NCI-H748 treated with DMSO at 0.1 percent for 48 hours (cell line): ENCODE results near the gene NBAS.
"Not testable (repeated sequence)": the region's sequence is repeated elsewhere in the genome, so short reads cannot be mapped to it uniquely, and the experiment has no call there.

Source experiments
- DNase-seq: peaks from one replicate; lab custom pipeline; 2025; lab: John Stamatoyannopoulos, UW

NBAS gene

GRCh38 chr2:15460112-15460620 is 101.0 kb downstream of the NBAS start:
- DNase-seq, result no peak

- no peak for DNase-seq
Measured at GRCh38 chr2:15458277-15458676, 102.9 kb downstream of the NBAS start.

GRCh38 chr2:15457868-15458267 is 103.3 kb downstream of the NBAS start:
- DNase-seq, result no peak

- no peak for DNase-seq
Measured at GRCh38 chr2:15456352-15456751, 104.8 kb downstream of the NBAS start.

GRCh38 chr2:15450808-15451207 is 110.3 kb downstream of the NBAS start:
- DNase-seq, result no peak

DNA sequence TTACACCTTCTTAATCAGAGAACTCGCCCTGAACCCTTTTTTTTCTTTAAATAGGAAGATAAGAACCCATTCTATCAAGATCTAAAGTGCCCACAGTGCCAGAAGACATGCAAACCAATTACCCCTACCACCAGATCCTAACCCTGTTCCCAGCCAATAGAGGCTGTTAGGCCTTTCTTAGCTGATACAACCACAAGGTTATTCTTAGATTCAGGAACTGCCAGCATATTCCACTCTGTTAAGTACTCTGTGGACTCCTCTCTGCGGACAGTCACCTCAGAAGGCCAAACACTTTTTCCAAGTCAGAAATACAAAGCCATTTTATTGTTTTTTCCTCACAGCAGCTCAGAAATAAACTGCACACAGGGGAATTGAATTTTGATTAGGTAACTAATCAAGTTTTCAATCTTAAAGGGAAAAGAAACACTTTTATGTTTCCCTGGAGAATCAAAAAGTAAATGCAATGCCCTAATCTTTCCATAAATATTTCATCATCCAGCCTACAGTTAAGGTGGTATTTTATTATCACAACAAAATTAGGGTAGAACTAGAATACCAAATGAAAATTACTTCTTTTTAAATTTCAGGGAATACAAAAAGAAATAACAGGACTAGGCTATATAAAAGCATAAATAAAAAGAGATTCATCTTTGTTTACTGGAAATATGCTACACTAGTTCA is 111.4 kb downstream of the NBAS start:
- no peak for DNase-seq

DNA sequence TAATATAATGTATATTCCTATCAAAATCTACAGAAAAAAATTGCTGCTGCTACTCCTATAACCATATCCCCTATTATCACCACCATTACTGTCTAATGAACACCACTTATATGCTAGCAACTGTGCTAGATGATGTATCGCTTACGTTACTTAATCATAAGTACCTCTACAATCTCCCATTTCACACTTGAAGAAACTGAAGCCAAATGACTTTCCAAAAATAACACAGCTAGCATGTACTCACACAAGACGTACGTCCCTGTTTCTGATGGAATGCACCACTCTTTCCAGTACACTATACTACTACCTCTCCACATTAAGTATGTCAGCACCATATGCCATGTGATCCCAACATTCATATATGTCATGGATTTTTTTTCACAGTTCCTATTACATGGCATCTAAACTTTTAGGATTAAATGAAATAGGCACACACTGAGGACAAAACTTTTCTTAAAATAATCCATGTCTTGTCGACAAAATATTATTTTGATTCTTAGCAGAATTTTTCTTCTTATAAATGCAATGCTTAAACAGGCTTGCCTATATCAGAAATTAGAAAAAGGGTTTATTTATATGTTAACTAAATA is 112.8 kb downstream of the NBAS start:
- no peak for DNase-seq

DNA sequence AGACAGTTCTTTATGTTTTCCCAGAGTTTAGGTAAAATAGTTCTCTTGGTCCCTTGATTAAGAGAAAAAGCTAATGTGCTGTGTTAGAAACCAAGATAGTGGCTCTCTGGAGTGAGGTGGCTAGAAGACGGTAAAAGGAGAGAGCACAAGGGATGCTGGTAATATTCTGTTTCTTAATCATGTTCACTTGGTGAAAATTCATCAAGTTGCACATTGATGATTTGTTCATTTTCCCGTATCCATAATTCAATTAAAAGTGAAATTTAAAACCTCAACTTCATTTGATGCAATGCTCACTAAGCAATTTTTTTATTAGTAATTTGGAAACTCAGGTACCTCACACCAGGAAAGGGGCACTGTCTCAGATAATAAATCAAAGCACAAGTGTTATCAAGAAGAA is 113.8 kb downstream of the NBAS start:
- no peak for DNase-seq

- no peak for DNase-seq
Measured at GRCh38 chr2:15446961-15447360, 114.2 kb downstream of the NBAS start.

- no peak for DNase-seq
Measured at GRCh38 chr2:15445891-15446562, 115.1 kb downstream of the NBAS start.

- not testable (repeated sequence) for DNase-seq
Measured at GRCh38 chr2:15439768-15440524, 121.2 kb downstream of the NBAS start.

- DNase-seq, result not testable (repeated sequence)
Measured at GRCh38 chr2:15439366-15439765, 121.8 kb downstream of the NBAS start.

DNA sequence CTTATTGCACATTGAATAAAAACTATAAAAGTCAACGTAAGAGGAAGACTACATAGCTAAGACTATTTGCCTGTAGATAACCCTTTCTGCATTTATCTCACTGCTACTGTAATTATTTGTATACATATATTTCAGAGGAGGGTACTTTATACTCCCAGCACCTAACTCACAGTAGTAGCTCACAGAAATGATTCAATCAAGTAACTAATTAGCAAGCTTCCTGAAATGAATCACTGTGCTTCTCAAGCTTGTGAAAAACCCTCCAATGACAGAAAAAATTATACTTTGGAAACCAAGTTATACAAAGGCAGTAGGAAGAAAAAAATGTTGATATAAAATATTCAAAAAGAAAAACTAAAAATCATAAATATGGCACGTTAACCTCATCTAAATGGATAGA is 124.9 kb downstream of the NBAS start:
- DNase-seq, result no peak

DNA sequence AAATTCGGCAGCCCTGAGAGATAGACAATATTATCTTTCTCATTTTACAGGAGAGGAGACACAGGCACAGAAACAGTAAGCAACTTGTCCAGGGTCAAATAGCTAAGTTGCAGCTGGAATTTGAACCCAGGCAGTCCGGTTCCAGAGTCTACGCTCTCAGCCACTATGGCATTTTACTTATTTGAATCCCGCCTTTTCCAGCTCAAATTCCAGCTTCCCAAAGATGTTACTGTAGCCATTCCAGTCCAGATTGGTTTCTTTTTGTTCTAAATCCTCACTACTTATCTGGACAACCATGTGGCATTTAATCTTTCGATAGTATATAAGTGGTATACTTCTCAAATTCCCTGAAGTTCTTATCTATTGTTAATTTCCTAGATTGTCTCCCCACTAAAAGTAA is 125.7 kb downstream of the NBAS start:
- no peak for DNase-seq

- DNase-seq, result no peak
Measured at GRCh38 chr2:15432642-15433256, 128.4 kb downstream of the NBAS start.

- DNase-seq, result no peak
Measured at GRCh38 chr2:15429032-15429431, 132.1 kb downstream of the NBAS start.

DNA sequence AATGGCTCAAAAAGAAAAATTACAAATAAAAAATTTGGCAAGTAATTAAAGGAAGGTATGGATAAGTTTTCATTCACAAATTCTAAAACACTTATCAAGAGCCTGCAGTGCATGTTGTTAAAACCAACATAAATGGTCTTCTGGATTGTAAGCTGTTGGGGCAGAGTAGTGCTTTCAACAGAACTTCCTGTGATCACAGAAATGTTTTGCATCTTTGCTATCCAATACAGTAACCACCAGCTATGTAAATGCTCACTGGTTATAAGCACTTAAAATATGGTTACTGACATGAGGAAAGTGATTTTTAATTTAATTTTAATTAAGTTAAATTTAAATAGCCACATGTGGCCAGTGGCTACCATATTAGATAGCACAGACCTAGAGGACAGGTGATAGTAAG is 133.1 kb downstream of the NBAS start:
- no peak for DNase-seq

DNA sequence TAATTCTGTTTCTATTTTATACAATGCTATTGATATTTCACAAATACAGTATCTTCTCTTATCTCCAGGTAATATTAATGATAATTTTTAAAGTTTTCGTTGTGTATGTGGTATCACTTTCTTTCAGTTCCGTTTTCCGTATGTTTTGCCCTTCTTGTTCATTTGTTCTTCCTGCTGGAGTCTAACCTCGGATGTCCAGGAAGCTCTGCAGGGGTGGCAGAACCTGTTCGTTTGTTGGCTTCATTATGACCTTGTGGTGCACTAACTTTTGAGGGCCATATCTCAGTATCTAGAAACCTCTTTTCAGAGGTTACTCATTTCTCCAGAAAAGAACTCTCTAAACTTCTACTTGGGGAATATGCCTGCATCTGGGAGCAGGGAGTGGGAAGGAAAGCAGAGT is 134.5 kb downstream of the NBAS start:
- no peak for DNase-seq

DNA sequence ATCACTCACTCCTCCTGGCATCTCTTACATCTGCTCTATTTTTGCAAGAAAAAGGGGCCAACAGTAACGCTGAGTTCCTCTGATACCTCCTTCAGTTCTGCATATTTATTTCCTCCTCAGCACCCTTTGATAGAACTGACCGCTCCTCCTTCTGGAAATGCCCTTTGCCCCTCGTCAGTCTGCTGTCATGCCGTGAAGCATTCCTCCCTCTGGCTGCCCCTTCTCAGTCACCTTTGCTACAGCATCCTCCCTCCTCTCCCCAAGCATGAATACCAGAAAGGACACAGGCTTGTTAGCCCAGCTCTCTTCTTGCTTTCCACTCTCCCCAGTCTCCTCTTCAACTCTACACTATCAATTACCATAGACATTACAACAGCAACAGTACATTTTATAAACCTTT is 135.4 kb downstream of the NBAS start:
- no peak for DNase-seq

GRCh38 chr2:15421753-15422152 is 139.4 kb downstream of the NBAS start:
- DNase-seq, result no peak

GRCh38 chr2:15415748-15416147 is 145.4 kb downstream of the NBAS start:
- DNase-seq, result no peak

- DNase-seq, result no peak
Measured at GRCh38 chr2:15412779-15413178, 148.4 kb downstream of the NBAS start.
